Stomach (tissue), 9 donors: Measurements from ENCODE around the gene GET3. TPM values are rescaled to one million over a fixed set of nuclear protein-coding genes. Genes with fewer than 3 reads are reported as not detected.
A peak's percentile ranks its signal among the peaks of the same experiment; 100 is the strongest.

Experiments
- DNase-seq, 2 donors: peaks; one replicate each; pipeline versions ENCODE4 v3.0.0 to v3.0.0-alpha.2; 2013 to 2019
- H3K27ac ChIP-seq, 5 donors: fragments of 200-600 bp in 4 of 5; sonication (generic) in 4 of 5; one replicate each; pipeline ENCODE4 v1.5.1; 2013 to 2019; ENCODE audit warnings: mild to moderate bottlenecking in 1 of 5, moderate library complexity in 1 of 5
- H3K27me3 ChIP-seq, 3 donors: fragments of 200-600 bp; sonication (generic); one replicate each; pipeline ENCODE4 v1.5.1; 2017 to 2019; ENCODE audit warnings: mixed run types in 1 of 3
- H3K36me3 ChIP-seq, 4 donors: fragments of 200-600 bp; sonication (generic); 1 replicate in 3 of 4; 2 replicates in 1 of 4; pipeline ENCODE4 v1.5.1; 2016 to 2019
- H3K4me1 ChIP-seq, 4 donors: fragments of 200-600 bp; sonication (generic); one replicate each; pipeline ENCODE4 v1.5.1; 2016 to 2019
- H3K4me3 ChIP-seq, 4 donors: fragments of 200-600 bp; sonication (generic) in 3 of 4; one replicate each; pipeline ENCODE4 v1.5.1; 2016 to 2019; ENCODE audit warnings: mild to moderate bottlenecking in 1 of 4
- H3K9me3 ChIP-seq, 4 donors: fragments of 200-600 bp; sonication (generic); one replicate each; pipeline ENCODE4 v1.5.1; 2016 to 2019
- EP300 ChIP-seq: sonication (generic); formaldehyde crosslinking; IDR thresholded peaks from one replicate; pipeline ENCODE4 v1.6.1; 2017; ENCODE audit warnings: antibody characterized with exemption
- POLR2A ChIP-seq, 4 donors: fragments of 450-650 bp; IDR thresholded peaks; one replicate each; pipeline ENCODE4 v1.6.1; 2016; ENCODE audit warnings: antibody characterized with exemption in 4 of 4, control low read depth in 2 of 4, mild to moderate bottlenecking in 1 of 4, moderate library complexity in 1 of 4
- POLR2AphosphoS5 ChIP-seq, 3 donors: sonication (generic); formaldehyde crosslinking; IDR thresholded peaks; one replicate each; pipeline ENCODE4 v1.6.1; 2016; ENCODE audit warnings: antibody characterized with exemption in 3 of 3
- WGBS, 5 donors: extraction: QIAGEN DNeasy Blood & Tissue Kit in 3 of 5; methylation state at CpG; one replicate each; pipeline versions ENCODE4 v1.1.5 to v1.1.7; 2013 to 2018; 5-methylcytosine and 5-hydroxymethylcytosine counted together
- intact Hi-C: fragments of 100-400 bp; cut with DNase I; formaldehyde crosslinking; loops from one replicate; pipeline ENCODE4 v1.15.1; 2023; ENCODE audit warnings: low total_unique reads
- polyA plus RNA-seq, 3 donors: library from polyadenylated mRNA; stranded (reverse); fragments of 200-250 nt; gene quantifications; one replicate each; pipeline ENCODE4 v1.2.3, GENCODE V29; 2013
- total RNA-seq, 5 donors: library from RNA; depleted of rRNA; stranded (reverse); fragments of >200 nt; gene quantifications; one replicate each; pipeline versions ENCODE4 v1.1.0 to v1.2.3, GENCODE V29; 2014 to 2016
- TF ChIP-seq, protein P1 (sequence below), 7 experiments: fragments of 450-650 bp in 4 of 7; fragments of 200-600 bp in 3 of 7; sonication (generic) in 3 of 7; IDR thresholded peaks; one replicate each; pipeline ENCODE4 v1.5.1; 2016 to 2019; ENCODE audit warnings: antibody characterized with exemption in 7 of 7, control low read depth in 2 of 7, mild to moderate bottlenecking in 1 of 7
- donor health status: healthy with polysubstance abuse.
- donor health status: Bipolar disorder and iron deficiency.
- donor health status: healthy.

GET3 gene
- total and polyA plus RNA-seq, 8 donors: 0.89 to 90.4 (median 21.8) TPM

DNA sequence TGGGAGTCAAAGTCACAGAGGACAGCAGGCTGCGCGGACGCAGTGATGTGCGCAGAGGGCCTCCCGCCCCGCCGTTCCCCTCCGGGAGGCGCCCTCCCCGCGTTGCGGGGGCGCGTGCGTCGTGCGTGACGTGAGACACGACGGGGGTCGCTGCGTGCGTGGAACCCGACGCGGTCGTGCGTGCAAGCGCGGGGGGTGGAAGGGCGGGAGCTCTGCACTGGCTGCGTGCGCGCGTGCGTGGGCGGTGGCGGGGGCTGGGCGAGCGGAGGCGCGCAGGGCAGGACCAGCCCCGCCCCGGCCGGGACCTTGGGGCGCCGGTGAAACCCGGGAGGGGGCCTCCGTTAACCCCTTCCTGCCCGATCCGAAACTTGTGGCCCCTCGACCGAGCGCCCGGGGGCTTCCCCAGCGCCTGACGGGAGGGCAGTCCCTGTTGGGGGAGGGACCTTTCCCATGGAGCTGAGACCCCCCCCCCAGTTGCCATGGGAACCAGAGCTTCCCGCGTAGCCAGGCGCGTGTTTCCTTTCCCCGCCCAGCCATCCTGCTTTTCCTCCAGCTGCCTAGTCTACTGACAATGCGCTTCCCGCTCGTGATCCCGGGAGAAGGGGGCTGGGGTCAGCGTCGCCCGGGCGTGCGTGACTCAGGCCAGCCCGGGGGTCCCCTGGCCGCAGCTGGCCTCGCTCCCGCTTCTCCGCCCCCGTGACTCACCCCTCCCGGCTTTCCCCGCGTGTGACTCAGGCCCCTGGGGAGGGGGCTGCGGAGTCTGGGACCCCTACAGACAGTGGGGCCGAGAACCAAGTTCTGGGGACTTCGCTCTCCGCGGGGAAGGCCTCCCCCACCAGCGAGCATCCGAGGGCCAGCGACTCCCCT is 45.4 kb downstream of the GET3 start:
- H3K36me3 ChIP-seq: no peaks in the 10 kb centered on the region
- peak; percentile 80 to 96 for DNase-seq
- intact Hi-C loops: no loop called here
- H3K27ac ChIP-seq: peak overlapping the region; percentile 92 to 100 (median 95)
- H3K4me1 ChIP-seq: peaks cover 66 to 92% (median 82%) of the 10 kb centered on the region in 4 donors
- H3K9me3 ChIP-seq: no peaks in the 10 kb centered on the region
- H3K4me3 ChIP-seq: peak overlapping the region; percentile 41 to 52 (median 50)
- no peaks in the 10 kb centered on the region for H3K27me3 ChIP-seq
- TF ChIP-seq POLR2AphosphoS5 (IDR thresholded peaks at IDR 0.05) (peak; percentile 2 to 94 (median 90)), EP300 (peak; percentile 99), POLR2A (IDR thresholded peaks at IDR 0.05) (peak in 1 of 4 donors; percentile 8)
- TF ChIP-seq, protein P1, sequence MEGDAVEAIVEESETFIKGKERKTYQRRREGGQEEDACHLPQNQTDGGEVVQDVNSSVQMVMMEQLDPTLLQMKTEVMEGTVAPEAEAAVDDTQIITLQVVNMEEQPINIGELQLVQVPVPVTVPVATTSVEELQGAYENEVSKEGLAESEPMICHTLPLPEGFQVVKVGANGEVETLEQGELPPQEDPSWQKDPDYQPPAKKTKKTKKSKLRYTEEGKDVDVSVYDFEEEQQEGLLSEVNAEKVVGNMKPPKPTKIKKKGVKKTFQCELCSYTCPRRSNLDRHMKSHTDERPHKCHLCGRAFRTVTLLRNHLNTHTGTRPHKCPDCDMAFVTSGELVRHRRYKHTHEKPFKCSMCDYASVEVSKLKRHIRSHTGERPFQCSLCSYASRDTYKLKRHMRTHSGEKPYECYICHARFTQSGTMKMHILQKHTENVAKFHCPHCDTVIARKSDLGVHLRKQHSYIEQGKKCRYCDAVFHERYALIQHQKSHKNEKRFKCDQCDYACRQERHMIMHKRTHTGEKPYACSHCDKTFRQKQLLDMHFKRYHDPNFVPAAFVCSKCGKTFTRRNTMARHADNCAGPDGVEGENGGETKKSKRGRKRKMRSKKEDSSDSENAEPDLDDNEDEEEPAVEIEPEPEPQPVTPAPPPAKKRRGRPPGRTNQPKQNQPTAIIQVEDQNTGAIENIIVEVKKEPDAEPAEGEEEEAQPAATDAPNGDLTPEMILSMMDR (IDR thresholded peaks at IDR 0.05): no peak
- WGBS, 5 donors: 2 to 3% (median 2%) methylated on average over 51 to 88 of the region's 88 CpGs

GRCh38 chr19:12783291-12783848 is 46.1 kb downstream of the GET3 start:
- TF ChIP-seq POLR2AphosphoS5 (IDR thresholded peaks at IDR 0.05): no peak
- TF ChIP-seq, protein P1 (IDR thresholded peaks at IDR 0.05): no peak
- no peak for TF ChIP-seq EP300
- TF ChIP-seq POLR2A (IDR thresholded peaks at IDR 0.05): no peak
- intact Hi-C loops: no loop called here
- H3K4me1 ChIP-seq: peaks cover 71 to 96% (median 82%) of the 10 kb centered on the region in 4 donors
- no peaks in the 10 kb centered on the region for H3K36me3 ChIP-seq
- H3K9me3 ChIP-seq: no peaks in the 10 kb centered on the region
- no peak for DNase-seq
- no peaks in the 10 kb centered on the region for H3K27me3 ChIP-seq
- peak overlapping the region; percentile 41 to 52 (median 50) for H3K4me3 ChIP-seq
- WGBS, 5 donors: 9 to 19% (median 13%) methylated on average over 15 to 16 of the region's 16 CpGs
- peak overlapping the region; percentile 92 to 100 (median 95) for H3K27ac ChIP-seq

GRCh38 chr19:12783849-12784393 is 46.6 kb downstream of the GET3 start:
- peak in 2 of 3 donors; percentile 2 to 9 for TF ChIP-seq POLR2AphosphoS5 (IDR thresholded peaks at IDR 0.05)
- TF ChIP-seq, protein P1 (IDR thresholded peaks at IDR 0.05): no peak
- H3K9me3 ChIP-seq: no peaks in the 10 kb centered on the region
- 6 to 13% (median 8%) methylated on average over 2 to 19 of the region's 19 CpGs for WGBS, 5 donors
- H3K27me3 ChIP-seq: no peaks in the 10 kb centered on the region
- H3K4me1 ChIP-seq: peaks cover 72 to 96% (median 82%) of the 10 kb centered on the region in 4 donors
- peak in 1 of 2 donors; percentile 73 for DNase-seq
- no peaks in the 10 kb centered on the region for H3K36me3 ChIP-seq
- H3K27ac ChIP-seq: peak overlapping the region; percentile 92 to 100 (median 95)
- peak overlapping the region in 2 of 4 donors; percentile 41 to 52 for H3K4me3 ChIP-seq
- intact Hi-C loops: no loop called here

DNA sequence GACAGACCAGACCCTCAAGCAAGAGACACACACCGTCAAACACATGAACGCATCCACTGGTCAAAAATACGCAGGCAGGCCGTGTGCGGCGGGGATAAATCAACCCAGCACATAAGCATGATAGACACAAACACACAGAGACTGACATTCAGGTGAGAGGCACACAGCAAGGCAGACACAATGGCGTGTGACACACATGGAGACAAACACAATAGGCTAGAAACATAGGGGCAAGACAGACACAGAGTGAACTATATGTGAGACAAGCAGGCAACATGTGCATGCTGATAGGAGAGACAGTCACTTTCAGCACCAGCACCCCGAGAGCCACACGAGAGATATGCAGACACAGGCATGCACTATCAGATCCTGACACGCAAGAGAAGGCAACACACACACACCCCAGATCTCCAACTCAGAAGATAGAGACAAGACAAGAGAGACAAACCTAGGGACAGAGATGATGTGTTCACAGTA is 47.1 kb downstream of the GET3 start:
- no peak for TF ChIP-seq POLR2AphosphoS5 (IDR thresholded peaks at IDR 0.05)
- TF ChIP-seq, protein P1 (IDR thresholded peaks at IDR 0.05): no peak
- no peak for TF ChIP-seq POLR2A (IDR thresholded peaks at IDR 0.05)
- TF ChIP-seq EP300: no peak
- H3K36me3 ChIP-seq: no peaks in the 10 kb centered on the region
- no peaks in the 10 kb centered on the region for H3K9me3 ChIP-seq
- no peak overlapping the region for H3K4me3 ChIP-seq
- H3K27me3 ChIP-seq: no peaks in the 10 kb centered on the region
- H3K4me1 ChIP-seq: peaks cover 72 to 96% (median 82%) of the 10 kb centered on the region in 4 donors
- peak overlapping the region; percentile 92 to 100 (median 95) for H3K27ac ChIP-seq
- intact Hi-C loops: no loop called here
- WGBS, 5 donors: 37 to 49% (median 43%) methylated on average over 10 of the region's 10 CpGs
- DNase-seq: peak in 1 of 2 donors; percentile 38
